GM21717 (cell line): ENCODE data around the gene MYH6.
A peak's percentile ranks its signal among the peaks of the same experiment; 100 is the strongest.
"Not testable (repeated sequence)": the region's sequence is repeated elsewhere in the genome, so short reads cannot be mapped to it uniquely, and the experiment has no call there.

Source experiments
- ATAC-seq: cut with Tn5 transposase; IDR thresholded peaks from one replicate; pipeline ENCODE4 v1.9.1; 2021; ENCODE audit warnings: mild to moderate bottlenecking, moderate library complexity; ENCODE audit not compliant: unreplicated experiment

Gene MYH6

DNA sequence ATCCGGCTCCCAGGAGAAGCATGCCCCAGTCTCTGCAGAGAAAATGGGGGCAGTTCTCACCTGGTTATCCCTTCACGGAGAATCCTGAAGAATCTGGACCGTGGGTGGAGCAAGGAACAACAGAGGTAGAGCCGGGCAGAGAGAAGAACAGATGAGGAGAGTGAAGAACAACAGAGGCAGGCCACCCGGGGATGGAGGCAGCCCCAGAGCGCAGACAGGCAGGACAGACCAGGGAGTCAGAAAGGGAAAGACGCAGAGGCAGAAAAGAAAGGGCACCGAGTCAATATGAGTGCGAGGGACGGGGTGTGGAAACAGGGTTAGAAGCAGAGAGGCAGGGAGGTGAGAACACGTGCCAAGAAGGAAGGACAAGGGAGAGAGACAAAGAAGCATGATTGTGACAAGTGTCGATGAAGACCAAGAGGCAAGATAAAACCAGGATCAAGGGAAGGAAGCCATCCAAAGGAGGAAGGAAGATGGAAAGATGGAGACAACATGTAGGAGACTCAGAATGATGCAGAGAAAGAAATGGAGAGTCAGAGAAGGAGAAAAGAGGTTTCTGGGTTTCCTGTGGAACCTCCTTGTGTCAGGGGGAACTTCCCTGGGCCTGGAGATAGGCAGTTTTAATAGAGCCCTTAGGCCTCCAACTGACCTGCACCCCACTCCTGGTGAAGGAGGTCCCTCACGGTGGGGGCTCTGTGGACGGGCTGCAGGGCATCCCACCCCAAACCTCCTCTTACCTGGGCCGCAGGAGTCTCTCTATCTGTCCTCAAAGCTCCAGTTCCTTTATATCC is at the start of gene MYH6:
MYH6 (minus strand) TSS at position 758 of the 791 bp plus-strand sequence. CDS start 1,050 bp downstream, outside the sequence.
- ATAC-seq = no peak

DNA sequence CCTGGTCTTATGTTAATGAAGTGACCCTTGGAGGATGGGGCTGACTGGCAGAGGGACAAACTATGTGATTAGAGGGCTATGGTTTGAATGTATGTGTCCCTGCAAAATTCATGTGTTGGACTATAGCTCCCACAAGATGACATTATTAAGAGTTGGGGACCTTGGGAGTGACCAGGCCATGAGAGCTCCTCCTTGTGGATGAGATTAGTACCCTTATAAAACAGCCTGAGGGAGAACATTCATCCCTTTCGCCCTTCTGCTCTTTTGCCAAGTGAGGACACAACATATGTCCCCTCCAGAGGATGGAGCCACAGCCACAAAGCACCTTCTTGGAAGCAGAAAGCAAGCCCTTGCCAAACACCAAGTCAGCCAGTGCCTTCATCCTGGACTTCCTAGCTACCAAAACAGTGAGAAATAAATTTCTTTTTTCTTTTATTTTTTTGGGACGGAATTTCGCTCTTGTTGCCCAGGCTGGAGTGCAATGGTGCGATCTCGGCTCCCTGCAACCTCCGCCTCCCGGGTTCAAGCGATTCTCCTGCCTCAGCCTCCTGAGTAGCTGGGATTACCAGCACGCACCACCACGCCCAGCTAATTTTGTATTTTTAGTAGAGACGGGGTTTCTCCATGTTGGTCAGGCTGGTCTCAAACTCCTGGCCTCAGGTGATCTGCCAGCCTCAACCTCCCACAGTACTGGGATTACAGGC is 49.0 kb upstream of the MYH6 start:
- not testable (repeated sequence) for ATAC-seq

- ATAC-seq = no peak
These were observed 46.4 kb upstream of the MYH6 start for GRCh38 chr14:23454445-23454856.

GRCh38 chr14:23452237-23452636 is 44.2 kb upstream of the MYH6 start:
- no peak for ATAC-seq

- ATAC-seq = no peak
These were observed 42.3 kb upstream of the MYH6 start for GRCh38 chr14:23450379-23450778.

- ATAC-seq = no peak
These were observed 41.2 kb upstream of the MYH6 start for GRCh38 chr14:23449314-23449713.

DNA sequence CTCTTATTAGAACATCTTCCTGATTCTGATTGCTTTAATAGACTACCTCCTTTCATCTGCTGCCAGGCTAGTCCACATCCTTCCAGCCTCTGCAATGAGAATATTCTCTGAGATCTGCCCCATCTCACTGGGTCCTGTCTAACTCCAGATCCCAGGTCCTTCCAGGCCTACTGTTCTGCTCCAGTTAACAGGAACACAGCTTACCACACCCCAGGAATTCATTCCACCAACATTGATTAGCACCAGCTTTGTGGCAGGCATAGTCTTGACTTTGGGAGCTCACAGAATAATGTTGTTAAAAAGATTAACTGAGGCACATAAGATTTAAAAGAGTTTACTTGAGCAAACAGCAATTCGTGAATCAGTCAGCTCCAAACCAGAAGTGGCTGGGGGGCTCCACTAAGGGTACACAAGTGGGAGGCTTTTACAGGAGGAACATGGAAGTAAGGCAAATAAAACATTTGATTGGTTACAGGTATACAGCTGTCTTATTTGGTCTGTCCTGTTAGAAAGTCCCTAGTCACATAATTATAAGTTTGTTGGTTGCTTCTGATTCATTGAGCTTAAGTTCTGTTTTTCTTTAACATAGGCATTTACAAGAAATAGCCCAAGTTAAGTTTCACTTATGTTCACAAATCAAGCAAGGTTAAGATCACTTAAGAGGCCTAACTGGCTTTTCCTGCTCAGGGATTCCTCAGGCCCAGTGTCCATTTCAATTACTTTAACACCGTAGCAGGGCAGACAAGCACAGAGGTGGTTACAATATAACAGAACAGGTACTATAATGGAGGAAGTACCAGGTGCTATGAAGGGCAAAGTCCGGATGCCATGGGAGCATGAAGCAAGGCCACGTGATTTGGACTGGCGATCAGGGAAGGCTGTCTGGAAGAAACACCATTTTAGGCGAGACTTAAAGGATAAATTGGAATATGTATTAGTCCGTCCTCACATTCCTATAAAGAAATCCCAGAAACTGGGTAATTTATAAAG is 39.6 kb upstream of the MYH6 start:
- ATAC-seq = no peak

DNA sequence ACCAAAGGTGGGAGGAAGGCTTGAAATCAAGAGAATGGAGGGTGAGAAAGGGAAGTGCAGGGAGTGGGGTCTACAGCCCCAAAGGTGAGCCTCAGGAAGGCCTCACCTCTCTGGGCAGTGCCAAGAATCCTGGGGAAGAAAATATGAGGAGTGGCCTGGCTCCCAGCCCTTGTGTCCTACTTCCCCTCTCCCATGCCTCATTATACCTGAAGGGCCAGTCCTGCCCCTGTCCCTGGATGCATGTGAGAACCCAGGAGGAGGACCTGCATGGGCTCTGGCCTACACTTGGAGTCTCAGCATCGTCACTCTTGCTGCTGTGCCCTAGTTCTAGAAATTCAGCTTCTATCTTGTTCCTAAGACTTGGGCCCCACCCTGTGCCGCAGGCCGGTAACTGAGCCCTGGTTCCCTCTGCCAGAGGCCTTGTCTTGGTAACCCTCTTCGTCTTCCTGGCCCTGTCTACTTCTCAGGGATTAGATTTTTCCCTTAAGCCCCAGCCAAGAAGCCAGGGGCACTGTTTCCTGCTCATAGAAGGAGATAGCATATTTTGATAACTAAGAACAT is 38.3 kb upstream of the MYH6 start:
- no peak for ATAC-seq

GRCh38 chr14:23445773-23446172 is 37.7 kb upstream of the MYH6 start:
- ATAC-seq = peak; percentile 49

DNA sequence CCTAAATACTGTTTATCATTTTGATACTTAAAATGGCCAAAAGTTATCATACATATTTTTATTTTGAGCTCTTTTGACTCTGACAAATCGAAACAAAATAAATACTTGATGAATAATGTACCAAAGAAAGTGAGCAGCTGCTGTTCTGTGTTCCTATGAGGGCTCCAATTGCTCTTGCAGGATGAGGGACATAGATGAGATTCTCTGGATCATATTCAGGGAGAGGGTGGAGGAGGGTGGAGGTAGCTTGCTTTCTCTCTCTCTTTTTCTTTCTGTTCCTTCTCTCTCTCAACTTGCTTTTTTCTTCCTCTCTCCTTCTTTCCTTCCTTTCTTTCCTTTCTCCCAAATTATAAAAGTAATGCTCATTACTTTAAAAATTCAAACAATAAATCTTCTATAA is 36.2 kb upstream of the MYH6 start:
- no peak for ATAC-seq

GRCh38 chr14:23443881-23444280 is 35.8 kb upstream of the MYH6 start:
- ATAC-seq = no peak

- no peak for ATAC-seq
These were observed 35.3 kb upstream of the MYH6 start for GRCh38 chr14:23443411-23443812.

DNA sequence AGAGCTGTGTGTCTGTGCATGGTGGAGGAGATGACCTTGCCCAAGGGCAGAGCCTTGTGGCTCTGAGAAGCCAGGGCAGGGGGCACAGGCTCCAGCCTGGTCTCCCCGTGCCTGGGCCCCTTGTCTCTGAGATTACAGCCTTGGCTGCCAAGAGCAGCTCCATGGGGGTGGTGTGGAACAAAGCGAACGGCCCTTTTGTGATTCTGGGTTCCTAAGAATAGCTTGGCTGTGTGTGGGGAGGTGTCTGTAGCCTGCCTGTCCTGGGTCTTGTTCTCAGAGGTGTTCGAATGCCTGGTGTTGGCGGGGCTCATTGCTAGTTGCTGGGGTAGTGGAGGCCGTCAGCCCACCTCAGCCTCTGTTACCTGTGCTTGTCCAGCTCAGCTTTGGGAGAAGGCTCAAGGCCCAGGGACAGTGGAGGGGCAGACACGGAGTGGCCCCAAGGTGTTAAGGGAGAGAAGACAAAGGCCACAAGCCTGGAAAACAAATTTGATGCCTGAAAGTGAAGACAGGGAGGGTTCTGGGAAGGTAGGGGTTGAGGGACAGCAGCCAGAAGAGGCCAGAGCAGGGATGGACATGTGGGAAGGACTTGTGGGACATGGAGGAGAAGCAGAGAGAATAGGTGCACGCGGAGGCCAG is 34.8 kb upstream of the MYH6 start:
- no peak for ATAC-seq

DNA sequence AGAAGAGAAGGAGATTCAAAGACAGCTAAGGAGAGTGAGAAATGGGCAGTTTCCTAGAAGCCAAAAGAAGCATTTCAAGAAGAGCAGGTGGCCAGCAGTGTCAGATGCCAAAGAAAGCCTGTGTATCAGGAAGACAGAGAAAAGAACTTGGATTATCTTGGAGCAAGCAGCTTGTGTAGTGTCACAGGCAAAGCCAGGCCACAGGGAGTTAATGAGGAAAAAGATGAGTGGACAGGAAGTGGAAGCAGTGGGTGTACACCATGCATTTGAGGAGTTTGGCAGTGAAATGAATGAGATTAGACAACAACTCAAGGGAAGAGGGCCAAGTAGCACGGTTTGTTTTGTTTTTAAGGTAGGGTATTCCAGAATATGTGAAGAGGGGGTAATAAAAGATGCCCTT is 33.0 kb upstream of the MYH6 start:
- ATAC-seq = no peak

- ATAC-seq = no peak
These were observed 31.2 kb upstream of the MYH6 start for GRCh38 chr14:23439107-23439835.

DNA sequence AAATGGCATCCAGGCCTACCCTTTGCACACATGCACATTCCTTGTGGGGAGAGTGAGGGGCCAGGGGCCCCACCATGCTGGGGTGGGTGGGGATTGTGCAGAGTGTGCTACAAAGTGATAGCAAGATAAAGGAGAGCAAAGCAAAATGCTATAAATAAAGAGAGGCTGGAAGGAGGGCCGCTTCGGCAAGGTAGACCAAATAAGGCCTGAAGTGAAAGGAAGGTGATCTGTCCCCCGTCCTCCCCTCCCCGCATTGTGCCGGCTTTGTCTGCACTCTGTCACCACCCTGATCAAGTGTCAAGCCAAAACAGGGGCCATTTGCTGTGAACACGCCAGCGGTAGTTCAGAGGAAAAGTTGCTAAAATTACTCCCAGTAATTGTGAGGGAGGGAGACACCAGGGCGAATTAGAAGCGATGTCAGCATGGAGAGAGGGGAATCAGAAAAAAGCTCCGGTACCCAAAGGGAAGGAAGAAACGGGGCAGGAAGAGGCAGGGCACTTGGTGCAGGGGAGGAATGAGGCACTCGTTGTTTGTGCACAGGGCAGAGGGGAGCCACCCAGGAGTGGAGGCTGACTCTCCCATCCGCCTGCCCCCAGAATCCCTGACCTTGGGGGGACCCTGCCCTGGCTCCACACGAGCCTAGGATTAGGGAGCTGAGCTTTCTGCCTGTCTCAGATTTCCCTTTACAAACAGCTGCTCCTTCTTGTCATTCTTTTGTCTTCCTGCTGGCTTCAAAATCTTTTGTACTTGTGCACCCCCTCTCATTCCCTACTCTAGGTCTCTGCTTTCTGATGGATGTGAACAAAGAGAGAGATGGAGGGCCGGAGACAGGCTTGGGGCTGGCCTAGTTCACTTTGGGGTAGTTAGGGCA is 30.3 kb upstream of the MYH6 start:
- ATAC-seq = no peak

GRCh38 chr14:23437133-23438100 is 29.3 kb upstream of the MYH6 start:
- ATAC-seq = no peak
